H1 (cell line): Measurements from ENCODE around the gene PMPCB. TPM values are rescaled to one million over a fixed set of nuclear protein-coding genes. Genes with fewer than 3 reads are reported as not detected.
A peak's percentile ranks its signal among the peaks of the same experiment; 100 is the strongest.
"Not testable (repeated sequence)": the region's sequence is repeated elsewhere in the genome, so short reads cannot be mapped to it uniquely, and the experiment has no call there.

ENCODE experiments used
- CTCF ChIA-PET: fragments of 300-600 bp; sonication (Branson Sonifier 250); formaldehyde crosslinking; loops from one replicate; lab custom pipeline; 2021; ENCODE audit not compliant: partially characterized antibody; lab: Charles Lee
- POLR2A ChIA-PET: fragments of 300-600 bp; sonication (Branson Sonifier 250); formaldehyde crosslinking; loops from one replicate; lab custom pipeline; 2021; ENCODE audit warnings: inconsistent platforms; ENCODE audit not compliant: partially characterized antibody; lab: Charles Lee
- DNase-seq, 2 experiments: peaks; one replicate each; pipeline versions ENCODE4 v3.0.0 to v3.0.0-alpha.2; 2010 to 2022; ENCODE audit warnings: low spot score in 2 of 2, low read depth in 1 of 2, mixed read lengths in 1 of 2
- FAIRE-seq: peaks from 2 replicates; lab custom pipeline; 2011; peaks lifted over from hg19 to GRCh38; lab: Jason Lieb, UNC
- H2AFZ ChIP-seq: 2 replicates; pipeline ENCODE4 v1.8.1; 2012; ENCODE audit warnings: low read length, inconsistent platforms
- H2AK5ac ChIP-seq: 2 replicates; pipeline ENCODE4 v1.6.1; 2013; ENCODE audit warnings: low read depth, low read length
- H2BK120ac ChIP-seq: replicated peaks from 2 replicates; pipeline ENCODE3; 2013; ENCODE audit warnings: low read depth, low read length, inconsistent platforms
- H2BK12ac ChIP-seq: 2 replicates; pipeline ENCODE4 v1.6.1; 2013; ENCODE audit warnings: low read depth, low read length
- H2BK15ac ChIP-seq: 2 replicates; pipeline ENCODE4 v1.6.1; 2013; ENCODE audit warnings: low read length
- H2BK20ac ChIP-seq: 2 replicates; pipeline ENCODE4 v1.6.1; 2013; ENCODE audit warnings: low read length
- H2BK5ac ChIP-seq: 2 replicates; pipeline ENCODE4 v1.6.1; 2013; ENCODE audit warnings: low read depth, low read length
- H3K14ac ChIP-seq: 2 replicates; pipeline ENCODE4 v1.6.1; 2013; ENCODE audit warnings: inconsistent platforms; ENCODE audit not compliant: insufficient read length
- H3K18ac ChIP-seq: 2 replicates; pipeline ENCODE4 v1.6.1; 2013; ENCODE audit warnings: low read length; ENCODE audit errors: extremely low read depth
- H3K23ac ChIP-seq: 2 replicates; pipeline ENCODE4 v1.6.1; 2013; ENCODE audit warnings: inconsistent platforms; ENCODE audit not compliant: insufficient read length
- H3K23me2 ChIP-seq: 2 replicates; pipeline ENCODE4 v1.6.1; 2013; ENCODE audit warnings: low read depth, low read length
- H3K27ac ChIP-seq: 2 replicates; pipeline ENCODE4 v1.6.1; 2011; ENCODE audit warnings: low read depth, low read length, inconsistent platforms
- H3K27me3 ChIP-seq, 4 experiments: replicated peaks in 1 of 4; 1 replicate in 1 of 4; 2 replicates in 3 of 4; pipeline versions ENCODE4 v1.6.1 to v1.8.1; 2011 to 2013; ENCODE audit warnings: low read length in 3 of 4, mild to moderate bottlenecking in 3 of 4, inconsistent platforms in 2 of 4, mixed read lengths in 2 of 4, moderate library complexity in 1 of 4; ENCODE audit not compliant: control insufficient read depth in 3 of 4, insufficient read depth in 3 of 4; ENCODE audit errors: extremely low read depth in 1 of 4
- H3K36me3 ChIP-seq, 4 experiments: 2 replicates each; pipeline versions ENCODE4 v1.6.1 to v1.8.1; 2011 to 2013; ENCODE audit warnings: mild to moderate bottlenecking in 4 of 4, low read length in 3 of 4, moderate library complexity in 2 of 4, control low read depth in 1 of 4, inconsistent platforms in 1 of 4; ENCODE audit not compliant: insufficient read depth in 4 of 4, control insufficient read depth in 2 of 4
- H3K4ac ChIP-seq: replicated peaks from 2 replicates; pipeline ENCODE3; 2013; ENCODE audit warnings: low read length, low read depth, mixed read lengths, inconsistent platforms; ENCODE audit not compliant: insufficient read length
- H3K4me1 ChIP-seq, 4 experiments: replicated peaks in 1 of 4; 1 replicate in 1 of 4; 2 replicates in 3 of 4; pipeline versions ENCODE4 v1.6.1 to v1.8.1; 2011 to 2013; ENCODE audit warnings: low read length in 3 of 4, inconsistent platforms in 2 of 4, mixed read lengths in 1 of 4; ENCODE audit not compliant: insufficient read depth in 4 of 4, control insufficient read depth in 3 of 4
- H3K4me2 ChIP-seq, 2 experiments: 2 replicates each; pipeline versions ENCODE4 v1.6.1 to v1.8.1; 2011 to 2013; ENCODE audit warnings: low read depth in 2 of 2, low read length in 2 of 2, control low read depth in 1 of 2, inconsistent platforms in 1 of 2, mild to moderate bottlenecking in 1 of 2; ENCODE audit not compliant: insufficient read depth in 1 of 2
- H3K4me3 ChIP-seq, 4 experiments: fragments of 200-600, 300-600 bp in 1 of 4; sonication (generic), shearing (Covaris generic), sonication (Bioruptor Twin) in 1 of 4; 2 replicates each; pipeline versions ENCODE4 v1.5.1 to v1.8.1; 2011 to 2016; ENCODE audit warnings: low read length in 4 of 4, low read depth in 3 of 4, control low read depth in 2 of 4, inconsistent platforms in 2 of 4, mild to moderate bottlenecking in 2 of 4, mixed read lengths in 1 of 4, moderate library complexity in 1 of 4; ENCODE audit not compliant: insufficient read depth in 2 of 4; ENCODE audit errors: extremely low read depth in 1 of 4
- H3K56ac ChIP-seq: replicated peaks from 2 replicates; pipeline ENCODE3; 2013; ENCODE audit warnings: low read depth, mild to moderate bottlenecking, mixed read lengths, low read length, inconsistent platforms; ENCODE audit not compliant: insufficient read length
- H3K79me1 ChIP-seq: 2 replicates; pipeline ENCODE4 v1.6.1; 2013; ENCODE audit warnings: low read depth, low read length, control low read depth
- H3K79me2 ChIP-seq, 2 experiments: 2 replicates each; pipeline versions ENCODE4 v1.6.1 to v1.8.1; 2012 to 2013; ENCODE audit warnings: low read length in 2 of 2, mild to moderate bottlenecking in 2 of 2, inconsistent platforms in 1 of 2; ENCODE audit not compliant: insufficient read depth in 2 of 2, control insufficient read depth in 1 of 2
- H3K9ac ChIP-seq, 4 experiments: replicated peaks in 1 of 4; 1 replicate in 1 of 4; 2 replicates in 3 of 4; pipeline versions ENCODE4 v1.6.1 to v1.8.1; 2011 to 2013; ENCODE audit warnings: low read depth in 3 of 4, low read length in 3 of 4, control low read depth in 2 of 4, mild to moderate bottlenecking in 2 of 4, moderate library complexity in 2 of 4, inconsistent platforms in 1 of 4; ENCODE audit errors: extremely low read depth in 1 of 4
- H3K9me3 ChIP-seq, 2 experiments: 2 replicates each; pipeline versions ENCODE4 v1.6.1 to v1.8.1; 2012 to 2013; ENCODE audit warnings: mild to moderate bottlenecking in 2 of 2, moderate library complexity in 2 of 2, control low read depth in 1 of 2, inconsistent platforms in 1 of 2, low read depth in 1 of 2, low read length in 1 of 2, mixed read lengths in 1 of 2; ENCODE audit not compliant: insufficient read depth in 2 of 2
- H4K20me1 ChIP-seq, 2 experiments: replicated peaks in 1 of 2; 2 replicates each; pipeline versions ENCODE3 to v1.8.1; 2011 to 2013; ENCODE audit warnings: inconsistent platforms in 2 of 2, low read length in 2 of 2, mild to moderate bottlenecking in 1 of 2; ENCODE audit not compliant: insufficient read depth in 2 of 2, control insufficient read depth in 1 of 2
- H4K5ac ChIP-seq: 2 replicates; pipeline ENCODE4 v1.6.1; 2013; ENCODE audit warnings: low read length, low read depth, mixed read lengths, inconsistent platforms; ENCODE audit not compliant: insufficient read length
- H4K8ac ChIP-seq: 2 replicates; pipeline ENCODE4 v1.8.0; 2013; ENCODE audit warnings: mild to moderate bottlenecking, moderate library complexity, low read length, inconsistent platforms; ENCODE audit not compliant: insufficient read depth; ENCODE audit errors: extremely low read depth
- H4K91ac ChIP-seq: replicated peaks from 2 replicates; pipeline ENCODE3; 2013; ENCODE audit warnings: low read length, mixed read lengths, inconsistent platforms; ENCODE audit not compliant: insufficient read length
- KDM4A ChIP-seq: IDR thresholded peaks from one replicate; pipeline ENCODE4 v1.7.1; 2012; ENCODE audit warnings: low read depth, mild to moderate bottlenecking, moderate library complexity, low read length, inconsistent platforms; ENCODE audit not compliant: severe bottlenecking
- SIN3A ChIP-seq, 2 experiments: IDR thresholded peaks in 1 of 2; conservative IDR thresholded peaks in 1 of 2; 2 replicates each; pipeline ENCODE4 v1.6.1; 2011 to 2012; ENCODE audit warnings: low read length in 2 of 2, improper control_type of control experiment in 1 of 2, low read depth in 1 of 2, mild to moderate bottlenecking in 1 of 2
- SUZ12 ChIP-seq: fragments of 200-600 bp; sonication (generic); IDR thresholded peaks from 2 replicates; pipeline ENCODE4 v1.6.1; 2012; ENCODE audit warnings: mild to moderate bottlenecking, inconsistent platforms, low read length, moderate library complexity, mixed read lengths
- WGBS, 2 experiments: shearing (Covaris generic) in 1 of 2; methylation state at CpG; one replicate each; pipeline versions ENCODE4 v1.1.6 to v1.1.7; 2013 to 2015; ENCODE audit warnings: low lambda C conversion rate in 2 of 2, mixed read lengths in 2 of 2, inconsistent platforms in 1 of 2, low coverage in 1 of 2, missing lambda C conversion rate in 1 of 2; ENCODE audit not compliant: insufficient replicate concordance in 2 of 2, insufficient coverage in 1 of 2, insufficient read length in 1 of 2; ENCODE audit errors: extremely low coverage in 1 of 2, missing lambda C conversion rate in 1 of 2; 5-methylcytosine and 5-hydroxymethylcytosine counted together
- polyA plus RNA-seq, 7 experiments: library from polyadenylated mRNA; depleted of rRNA in 3 of 7; stranded (reverse) in 5 of 7; unstranded in 2 of 7; fragments of >200 nt in 5 of 7; fragments of 200-250 nt in 2 of 7; gene quantifications; 1 replicate in 5 of 7; 2 replicates in 1 of 7; 4 replicates in 1 of 7; pipeline versions ENCODE4 v1.2.1 to v1.2.3, GENCODE V29; 2011 to 2013; ENCODE audit warnings: missing spikeins in 2 of 7, mixed read lengths in 2 of 7
- total RNA-seq: library from RNA; stranded (reverse); fragmentation: NEBNext Ultra II Directional; extraction: Animal tissue kit (Norgen Biotek cat#: 25700); gene quantifications from 2 replicates; pipeline ENCODE4 v1.2.1, GENCODE V29; 2021
- TF ChIP-seq, protein P1 (sequence below): IDR thresholded peaks from 2 replicates; pipeline ENCODE4 v1.6.1; 2012; ENCODE audit warnings: inconsistent platforms
- TF ChIP-seq, protein P2 (sequence below): IDR thresholded peaks from 2 replicates; pipeline ENCODE4 v1.6.1; 2012; ENCODE audit warnings: inconsistent platforms

PMPCB gene
- total and polyA plus RNA-seq, 2 of the 8 experiments (the other 6 are each of a cell fraction or from before 2014, with no cell fraction given), result 60.6 to 83.5 TPM

GRCh38 chr7:103280803-103281155 lies 16.5 kb upstream of the PMPCB start:
- H3K4me3 ChIP-seq, result peak overlapping the region; percentile 35 to 74 (median 43)
- peak in 1 of 2 experiments; percentile 60 for DNase-seq
- H4K5ac ChIP-seq, CTCF ChIA-PET, H2BK20ac ChIP-seq, H3K36me3 ChIP-seq, H3K23ac ChIP-seq, H3K4me1 ChIP-seq, H3K14ac ChIP-seq, H2BK5ac ChIP-seq, H3K56ac ChIP-seq, H3K18ac ChIP-seq, H3K23me2 ChIP-seq, H3K27ac ChIP-seq, FAIRE-seq, H4K20me1 ChIP-seq, H4K8ac ChIP-seq, H2BK120ac ChIP-seq, H3K79me2 ChIP-seq, H3K4ac ChIP-seq, H3K9ac ChIP-seq, H2BK15ac ChIP-seq, H3K79me1 ChIP-seq, H4K91ac ChIP-seq, H2AK5ac ChIP-seq, H3K9me3 ChIP-seq: not testable (repeated sequence)
- 0 out of 2 replicates have a peak overlapping the region, but pooled peaks have one; percentile 27 for H2BK12ac ChIP-seq
- TF ChIP-seq, protein P1, sequence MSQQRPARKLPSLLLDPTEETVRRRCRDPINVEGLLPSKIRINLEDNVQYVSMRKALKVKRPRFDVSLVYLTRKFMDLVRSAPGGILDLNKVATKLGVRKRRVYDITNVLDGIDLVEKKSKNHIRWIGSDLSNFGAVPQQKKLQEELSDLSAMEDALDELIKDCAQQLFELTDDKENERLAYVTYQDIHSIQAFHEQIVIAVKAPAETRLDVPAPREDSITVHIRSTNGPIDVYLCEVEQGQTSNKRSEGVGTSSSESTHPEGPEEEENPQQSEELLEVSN, result peak; percentile 40; the same call in 1 of the 2 replicates
- TF ChIP-seq SUZ12, result peak; percentile 63
- peak; percentile 4 for TF ChIP-seq KDM4A
- TF ChIP-seq, protein P2, sequence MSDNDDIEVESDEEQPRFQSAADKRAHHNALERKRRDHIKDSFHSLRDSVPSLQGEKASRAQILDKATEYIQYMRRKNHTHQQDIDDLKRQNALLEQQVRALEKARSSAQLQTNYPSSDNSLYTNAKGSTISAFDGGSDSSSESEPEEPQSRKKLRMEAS, result peak; percentile 67
- TF ChIP-seq SIN3A (conservative IDR thresholded peaks at IDR 0.05 in 1 of 2, IDR thresholded peaks at IDR 0.05 in 1 of 2; ENCODE audit: low read depth in 1 of 2, low read length in 2 of 2), result 0 out of 4 replicates have a peak, but pooled peaks of 1 of the 2 experiments have one; percentile 9
- H2AFZ ChIP-seq, result peak overlapping the region; percentile 92
- H3K27me3 ChIP-seq, result peaks cover 4 to 24% (median 15%) of the 10 kb centered on the region in 4 experiments
- WGBS, 2 experiments, result 5% methylated on average over 22 of the region's 25 CpGs; no CpG with 5 or more reads in 1 of the 2 experiments
- H3K4me2 ChIP-seq, result peak overlapping the region; percentile 65 to 91
- POLR2A ChIA-PET, result interaction anchor here (0.6 to 1.8 kb wide), 2 partner anchors 16 to 290 kb away, joined by 3 to 6 read pairs; partner anchors contain the start of gene PMPCB
